GM18505 (cell line): ENCODE measurements around the gene ADGRG7.
A peak's percentile ranks its signal among the peaks of the same experiment; 100 is the strongest.
"Not testable (repeated sequence)": the region's sequence is repeated elsewhere in the genome, so short reads cannot be mapped to it uniquely, and the experiment has no call there.

ENCODE experiments used
- ATAC-seq: cut with Tn5 transposase; IDR thresholded peaks from one replicate; pipeline ENCODE4 v1.9.1; 2021; ENCODE audit not compliant: unreplicated experiment
- POLR2A ChIP-seq: IDR thresholded peaks from 4 replicates; pipeline ENCODE4 v1.6.1; 2011; ENCODE audit warnings: borderline replicate concordance; ENCODE audit not compliant: insufficient read depth, insufficient read length; ENCODE audit errors: extremely low read depth

Gene ADGRG7

DNA sequence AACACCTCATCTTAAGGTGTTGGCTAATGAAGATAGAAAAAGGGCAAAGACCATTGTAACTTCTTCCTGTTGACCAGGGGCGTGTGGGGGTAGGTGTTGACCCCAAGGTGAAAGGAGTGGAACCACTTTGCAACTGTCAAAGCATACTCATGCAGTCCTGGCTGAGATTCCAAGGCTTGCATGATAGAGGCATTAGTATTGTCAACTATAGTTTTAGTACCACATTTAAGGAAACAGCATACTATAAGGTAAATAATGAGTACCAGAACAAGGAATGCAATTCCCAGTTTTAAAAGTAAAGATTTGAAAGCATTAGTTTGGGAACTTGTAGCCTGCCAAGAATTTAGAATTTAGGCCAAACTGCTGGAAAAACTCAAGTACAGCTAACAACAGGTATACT is 27.8 kb upstream of the ADGRG7 start:
- ATAC-seq = no peak
- no peak for TF ChIP-seq POLR2A

- ATAC-seq = not testable (repeated sequence)
These were observed 27.2 kb upstream of the ADGRG7 start for GRCh38 chr3:100582157-100582556.

DNA sequence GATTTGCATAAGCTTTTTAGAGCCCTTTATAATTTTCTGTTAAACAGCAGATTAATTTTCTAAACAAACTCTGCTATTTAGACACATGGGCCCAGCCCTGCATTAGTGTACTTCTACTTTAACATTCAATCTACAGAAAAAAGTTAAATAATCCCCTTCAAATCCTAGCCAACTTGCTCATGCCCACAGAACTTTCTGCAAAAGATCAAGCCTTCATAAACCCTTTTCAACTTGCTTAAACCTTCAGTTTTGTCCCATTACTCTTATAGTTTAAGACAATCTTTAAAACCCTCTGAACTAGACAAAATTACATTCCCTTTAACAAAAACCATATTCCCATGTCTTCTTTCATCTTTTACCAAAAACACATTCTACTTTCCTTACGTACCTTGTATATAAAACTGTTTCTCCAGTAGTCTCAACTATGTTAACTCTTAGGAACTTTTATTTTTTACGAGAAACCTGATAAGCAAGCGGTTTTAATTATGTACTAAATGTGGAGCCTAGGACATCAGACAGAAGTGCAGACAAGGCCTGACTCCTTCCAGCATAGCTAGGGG is 25.2 kb upstream of the ADGRG7 start:
- TF ChIP-seq POLR2A = no peak
- no peak for ATAC-seq

DNA sequence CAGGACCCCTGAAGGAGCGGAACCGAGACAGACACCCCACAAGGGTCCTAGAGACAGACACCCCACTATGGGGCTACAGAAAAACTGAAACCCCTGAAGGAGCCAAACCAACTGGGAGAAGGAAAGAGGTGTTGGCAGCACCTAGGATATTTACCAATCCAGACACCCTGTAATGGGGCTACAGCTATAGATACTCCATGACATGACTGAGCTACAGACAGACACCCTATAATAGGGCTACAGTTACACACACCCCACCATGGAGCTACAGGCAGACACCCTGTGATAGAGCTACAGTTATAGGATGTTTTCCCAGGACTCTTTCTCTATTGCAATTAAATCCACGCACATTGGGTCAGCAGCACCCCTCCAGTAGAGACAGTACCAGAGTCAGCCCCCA is 22.6 kb upstream of the ADGRG7 start:
- no peak for TF ChIP-seq POLR2A
- no peak for ATAC-seq

- TF ChIP-seq POLR2A = no peak
- ATAC-seq = no peak
These were observed 21.1 kb upstream of the ADGRG7 start for GRCh38 chr3:100588251-100588650.

DNA sequence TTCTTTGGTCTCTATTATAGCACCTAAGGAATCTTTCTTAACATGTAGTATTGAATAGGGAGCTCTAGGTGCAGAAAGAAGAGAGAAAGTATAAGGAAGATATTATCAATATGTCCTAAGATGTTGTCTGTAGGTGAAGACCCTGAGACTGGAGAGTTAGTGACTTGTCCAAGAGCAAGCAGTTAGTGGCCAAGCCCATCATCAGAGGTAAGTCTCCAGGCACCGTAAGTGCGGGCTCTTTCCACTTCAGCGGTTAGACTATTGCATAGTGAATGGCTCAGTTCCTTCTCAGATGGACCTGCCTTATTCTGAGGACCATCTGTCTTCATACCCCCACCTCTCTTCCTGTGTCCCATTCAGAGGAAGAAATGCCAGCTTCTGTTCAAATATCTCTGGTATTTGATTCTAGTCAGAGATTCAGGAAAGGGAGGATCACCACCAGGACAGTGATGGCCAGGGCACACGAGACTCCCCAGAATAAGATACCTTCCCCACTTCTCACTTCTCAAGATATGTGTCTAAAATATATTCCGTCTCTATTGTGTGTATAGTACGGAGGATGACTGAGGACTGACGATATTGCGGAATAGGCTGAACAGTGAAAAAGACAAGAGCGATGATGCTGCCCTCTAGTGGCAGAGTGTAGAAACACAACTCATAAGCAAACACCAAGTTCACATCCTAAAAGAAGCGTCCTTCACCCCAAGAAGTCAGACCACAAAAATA is 19.1 kb upstream of the ADGRG7 start:
- TF ChIP-seq POLR2A = no peak
- ATAC-seq = peak; percentile 76

GRCh38 chr3:100590840-100591147 is 18.6 kb upstream of the ADGRG7 start:
- TF ChIP-seq POLR2A = no peak
- no peak for ATAC-seq

GRCh38 chr3:100591411-100591810 is 18.0 kb upstream of the ADGRG7 start:
- no peak for TF ChIP-seq POLR2A
- no peak for ATAC-seq

DNA sequence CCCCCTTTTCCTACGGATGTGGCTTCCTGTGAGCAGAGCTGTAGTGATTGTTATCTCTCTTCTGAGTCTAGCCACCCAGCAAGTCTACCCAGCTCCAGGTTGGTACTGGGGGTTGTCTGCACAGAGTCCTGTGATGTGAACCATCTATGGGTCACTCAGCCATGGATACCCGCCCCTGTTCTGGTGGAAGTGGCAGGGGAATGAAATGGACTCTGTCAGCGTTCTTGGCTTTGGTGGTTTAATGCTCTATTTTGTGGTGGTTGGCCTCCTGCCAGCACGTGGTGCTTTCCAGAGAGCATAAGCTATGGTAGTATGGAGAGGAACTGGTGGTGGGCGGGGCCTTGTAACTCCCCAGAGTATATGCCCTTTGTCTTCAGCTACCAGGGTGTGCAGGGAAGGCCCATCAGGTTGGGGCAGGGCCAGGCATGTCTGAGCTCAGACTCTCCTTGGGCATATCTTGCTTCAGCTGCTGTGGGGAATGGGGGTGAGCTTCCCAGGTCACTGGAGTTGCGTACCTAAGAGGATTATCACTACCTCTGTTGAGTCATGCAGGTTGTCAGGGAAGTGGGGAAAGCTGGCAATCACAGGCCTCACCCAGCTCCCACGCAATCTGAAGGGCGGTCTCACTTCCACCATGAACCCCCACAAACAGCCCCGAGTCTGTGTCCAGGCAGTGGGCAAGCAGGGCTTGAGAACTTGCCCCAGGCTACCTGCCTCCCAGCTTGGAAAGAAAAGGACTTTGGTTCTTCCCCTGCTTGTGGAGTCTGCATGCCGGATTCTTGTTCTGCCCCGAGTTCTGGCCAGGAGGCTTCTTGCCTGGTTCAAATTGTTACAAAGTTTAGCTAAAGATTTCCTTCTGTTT is 9.0 kb upstream of the ADGRG7 start:
- TF ChIP-seq POLR2A = no peak
- no peak for ATAC-seq

DNA sequence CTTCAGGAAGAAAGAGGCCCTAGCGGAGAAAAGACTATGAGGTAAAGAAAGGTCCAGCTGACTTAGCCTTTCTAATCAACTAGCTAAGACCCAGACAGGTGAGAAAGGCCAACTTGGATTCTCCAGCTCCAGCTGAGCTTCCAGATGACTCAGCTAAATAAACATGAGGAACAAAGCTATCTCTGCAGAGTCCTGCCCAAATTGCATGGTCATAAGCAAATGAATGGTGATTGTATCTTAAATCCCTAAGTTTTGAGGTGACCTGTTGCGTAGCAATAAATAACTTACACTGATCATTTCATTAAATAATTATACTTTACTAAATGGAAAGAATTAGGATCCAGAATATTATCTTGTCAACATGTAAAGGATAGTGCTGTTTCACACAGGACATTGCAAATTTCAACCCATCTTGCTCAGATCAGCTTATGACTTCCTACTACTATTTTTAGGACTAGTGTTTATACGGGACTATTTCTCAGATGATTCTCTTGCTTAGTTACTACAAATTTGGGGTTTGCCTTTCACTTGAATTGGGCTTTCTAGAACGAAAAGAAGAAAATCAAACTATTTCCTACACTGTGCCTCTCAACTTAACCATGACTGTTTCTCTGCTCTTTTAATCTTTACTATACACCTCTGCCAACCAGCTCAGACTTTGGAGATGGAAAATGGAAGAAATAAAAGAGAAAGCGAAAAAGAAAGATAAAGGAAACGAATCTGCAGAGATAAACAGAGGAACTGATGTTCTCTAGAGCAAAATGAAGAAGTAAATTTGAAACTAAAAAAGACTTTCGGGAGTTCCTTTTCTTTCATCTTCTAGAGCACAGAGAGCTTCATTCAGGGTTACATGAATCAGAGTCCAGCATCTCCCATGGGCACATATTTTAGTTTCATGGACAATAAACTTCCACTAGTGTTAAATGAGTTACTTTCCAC is 6.6 kb upstream of the ADGRG7 start:
- no peak for ATAC-seq
- no peak for TF ChIP-seq POLR2A

- no peak for ATAC-seq
- no peak for TF ChIP-seq POLR2A
These were observed 5.9 kb upstream of the ADGRG7 start for GRCh38 chr3:100603469-100603868.

GRCh38 chr3:100605358-100605757 is 4.0 kb upstream of the ADGRG7 start:
- no peak for ATAC-seq
- no peak for TF ChIP-seq POLR2A

GRCh38 chr3:100606894-100607512 is 2.4 kb upstream of the ADGRG7 start:
- no peak for TF ChIP-seq POLR2A
- ATAC-seq = peak; percentile 81
